ENCODE results near the gene XPNPEP3.

Gene XPNPEP3

DNA sequence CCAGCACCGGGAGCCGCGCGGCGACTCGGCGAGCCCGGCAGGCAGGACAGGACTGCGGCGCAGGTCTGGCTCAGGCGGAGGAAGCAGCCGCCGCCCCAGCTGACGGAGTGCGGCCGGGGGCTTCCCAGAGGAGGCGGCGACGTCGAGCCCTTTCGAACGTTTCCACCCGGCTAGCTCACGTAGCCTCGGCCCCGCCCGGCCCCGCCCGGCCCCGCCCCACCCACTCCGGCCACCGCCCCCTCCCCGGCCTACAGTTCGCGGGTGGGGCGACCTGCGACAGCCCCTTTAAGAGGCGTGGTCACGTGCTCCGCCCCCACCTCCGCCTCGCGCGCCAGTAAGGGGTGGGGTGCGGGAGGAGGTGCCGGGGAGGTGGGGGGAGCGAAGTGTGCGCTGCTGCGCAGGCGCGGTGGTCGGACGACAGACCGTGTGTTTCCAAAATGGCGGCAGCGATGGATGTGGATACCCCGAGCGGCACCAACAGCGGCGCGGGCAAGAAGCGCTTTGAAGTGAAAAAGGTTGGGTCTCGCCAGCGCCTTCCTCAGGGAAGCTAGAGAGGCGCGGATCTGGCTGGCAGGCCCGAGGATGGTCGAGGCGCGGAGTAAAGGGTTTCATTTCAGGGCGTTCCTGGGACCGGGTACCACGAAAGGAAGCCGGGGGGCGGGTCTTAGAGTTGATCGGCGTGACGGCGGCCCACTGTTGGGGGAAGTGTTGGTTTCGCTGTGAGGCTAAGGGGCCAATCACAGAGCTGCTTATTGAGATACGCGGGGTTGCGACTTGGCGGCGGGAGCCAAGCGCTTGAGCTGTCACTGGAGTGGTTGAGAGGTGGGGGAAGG, 94.2 kb downstream of the XPNPEP3 start, which contains the start of gene RBX1:
Gene RBX1, plus strand, starts transcription at position 417 of the 833 bp plus-strand sequence. Its CDS starts 21 bp downstream, at position 438.
- peak; percentile 99 to 100 (median 99) for DNase-seq

DNA sequence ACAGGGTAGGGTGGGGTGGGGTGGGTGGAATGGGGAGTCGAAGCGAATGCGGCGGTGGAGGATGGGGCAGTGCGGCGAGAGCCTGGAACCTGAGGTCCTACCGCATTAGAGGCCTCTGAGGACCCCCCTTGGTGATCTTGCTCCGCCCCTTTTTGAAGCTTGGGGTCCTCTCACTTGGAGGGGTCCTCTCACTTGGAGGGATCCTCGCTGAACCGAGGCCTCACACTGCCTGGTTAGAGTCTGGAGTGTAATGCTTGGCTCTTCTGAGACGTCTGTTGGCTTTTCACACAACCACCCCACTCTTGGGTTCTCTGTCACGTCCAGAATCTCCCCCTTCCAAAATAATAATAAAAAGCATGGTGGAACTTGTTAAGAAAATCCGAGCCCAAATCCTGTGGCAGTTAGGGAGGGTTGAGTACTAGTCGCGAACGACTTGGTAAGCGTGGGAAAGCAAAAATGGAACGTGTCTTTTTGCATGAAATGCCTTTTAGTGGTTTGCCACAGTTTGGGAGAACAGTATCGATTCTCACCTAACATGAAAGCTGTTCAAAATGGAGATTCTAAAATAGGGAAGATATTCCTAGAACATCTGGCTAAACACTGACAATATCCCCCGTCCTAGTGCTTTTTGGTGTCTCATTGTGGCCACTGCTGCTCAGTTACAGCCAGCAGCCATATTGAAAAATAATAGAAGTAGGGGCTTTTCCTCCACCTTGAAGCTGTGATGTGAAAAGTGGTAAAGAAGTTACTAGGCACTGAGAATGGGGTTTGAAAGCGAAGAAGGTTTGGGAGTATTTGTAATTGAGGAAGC, 95.1 kb downstream of the XPNPEP3 start:
- DNase-seq, result peak in 3 of 4 experiments; percentile 27 to 52 (median 33)

DNA sequence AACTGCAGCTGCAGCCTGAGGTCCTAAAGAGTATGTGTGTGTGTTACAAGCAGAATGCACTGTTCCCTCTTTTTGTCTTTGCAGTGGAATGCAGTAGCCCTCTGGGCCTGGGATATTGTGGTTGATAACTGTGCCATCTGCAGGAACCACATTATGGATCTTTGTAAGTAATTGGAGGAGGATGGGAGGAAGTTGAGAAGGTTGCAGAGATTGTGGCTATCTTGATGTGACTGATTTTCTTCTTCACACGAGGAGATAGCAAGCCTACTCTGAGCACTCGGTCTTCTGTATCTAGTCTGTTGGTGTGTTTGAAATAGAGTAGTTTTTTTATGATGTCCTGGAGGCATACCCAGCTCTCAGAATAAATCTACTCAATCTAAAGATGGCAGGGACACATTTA, 96.5 kb downstream of the XPNPEP3 start:
- no peak for DNase-seq

- DNase-seq, result no peak
Observed at GRCh38 chr22:40954113-40954512, 97.2 kb downstream of the XPNPEP3 start.

DNA sequence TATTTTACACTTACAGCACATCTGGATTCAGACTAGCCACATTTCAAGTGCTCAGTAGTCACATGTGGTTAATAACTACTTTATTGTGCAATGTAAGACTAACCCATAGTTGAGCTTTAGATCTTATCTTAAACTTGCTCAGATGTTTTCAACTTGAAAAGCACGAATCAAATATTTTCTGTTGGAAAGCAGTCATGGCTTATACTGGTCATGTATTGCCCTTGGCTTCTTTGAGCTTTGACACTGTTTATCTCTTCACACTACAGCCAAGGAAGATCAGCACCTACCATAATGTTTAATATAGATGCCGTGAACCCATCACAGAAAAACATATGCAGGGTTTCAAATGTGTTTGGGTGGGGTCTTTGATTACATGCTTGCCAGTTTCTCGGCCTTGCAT, 98.6 kb downstream of the XPNPEP3 start:
- no peak for DNase-seq

DNA sequence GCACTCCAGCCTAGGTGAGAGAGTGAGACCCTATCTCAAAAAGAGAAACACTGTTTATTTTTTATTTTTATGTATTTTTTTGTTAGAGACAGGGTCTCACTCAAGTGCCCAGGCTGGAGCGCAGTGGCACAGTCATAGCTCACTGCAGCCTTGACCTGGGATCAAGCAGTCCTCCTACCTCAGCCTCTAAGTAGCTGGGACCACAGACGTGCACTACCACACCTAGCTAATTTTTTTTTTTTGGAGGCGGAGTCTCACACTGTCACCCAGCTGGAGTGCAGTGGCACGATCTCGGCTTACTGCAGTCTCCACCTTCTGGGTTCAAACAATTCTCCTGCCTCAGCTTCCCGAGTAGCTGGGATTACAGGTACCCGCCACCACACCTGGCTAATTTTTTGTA, 100.7 kb downstream of the XPNPEP3 start:
- DNase-seq, result no peak

DNA sequence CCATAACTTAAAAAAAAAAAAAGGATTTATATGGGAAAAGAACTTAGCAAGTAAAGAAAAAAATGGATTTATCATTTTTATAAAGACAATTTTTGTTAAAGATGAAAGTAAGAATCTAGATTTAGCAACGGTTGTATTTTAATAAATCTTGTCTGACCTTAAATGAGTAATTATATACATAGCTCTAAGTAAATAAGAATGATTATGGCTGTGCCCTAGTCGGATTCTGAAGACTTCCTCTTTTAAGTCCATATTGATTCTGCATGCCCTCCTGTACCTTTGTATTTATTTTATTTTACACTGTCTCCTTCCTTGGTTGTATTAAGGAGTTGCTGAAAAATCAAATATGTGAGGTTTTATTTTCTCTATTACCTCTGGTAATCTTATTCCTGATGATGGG, 101.4 kb downstream of the XPNPEP3 start:
- DNase-seq, result no peak

DNA sequence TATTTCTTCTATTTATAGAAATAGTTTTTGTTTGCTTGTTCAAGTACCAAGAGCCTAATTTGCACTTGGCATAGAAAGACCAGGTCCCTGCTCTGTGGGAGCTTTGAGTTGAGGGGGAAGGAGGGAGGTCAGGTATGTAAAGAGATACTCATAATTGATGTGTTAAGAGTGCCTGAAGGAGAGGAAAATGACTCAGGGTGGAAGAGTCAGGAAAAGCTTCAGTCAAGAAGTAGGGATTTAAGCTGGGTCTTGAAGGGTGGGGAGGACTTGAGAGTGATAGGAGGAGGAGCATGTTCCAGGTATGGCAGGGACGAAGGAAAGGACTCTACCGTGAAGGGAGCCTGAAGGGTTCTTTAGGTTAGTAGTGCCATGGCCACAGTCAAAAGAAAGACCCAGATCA, 103.2 kb downstream of the XPNPEP3 start:
- DNase-seq, result no peak

DNA sequence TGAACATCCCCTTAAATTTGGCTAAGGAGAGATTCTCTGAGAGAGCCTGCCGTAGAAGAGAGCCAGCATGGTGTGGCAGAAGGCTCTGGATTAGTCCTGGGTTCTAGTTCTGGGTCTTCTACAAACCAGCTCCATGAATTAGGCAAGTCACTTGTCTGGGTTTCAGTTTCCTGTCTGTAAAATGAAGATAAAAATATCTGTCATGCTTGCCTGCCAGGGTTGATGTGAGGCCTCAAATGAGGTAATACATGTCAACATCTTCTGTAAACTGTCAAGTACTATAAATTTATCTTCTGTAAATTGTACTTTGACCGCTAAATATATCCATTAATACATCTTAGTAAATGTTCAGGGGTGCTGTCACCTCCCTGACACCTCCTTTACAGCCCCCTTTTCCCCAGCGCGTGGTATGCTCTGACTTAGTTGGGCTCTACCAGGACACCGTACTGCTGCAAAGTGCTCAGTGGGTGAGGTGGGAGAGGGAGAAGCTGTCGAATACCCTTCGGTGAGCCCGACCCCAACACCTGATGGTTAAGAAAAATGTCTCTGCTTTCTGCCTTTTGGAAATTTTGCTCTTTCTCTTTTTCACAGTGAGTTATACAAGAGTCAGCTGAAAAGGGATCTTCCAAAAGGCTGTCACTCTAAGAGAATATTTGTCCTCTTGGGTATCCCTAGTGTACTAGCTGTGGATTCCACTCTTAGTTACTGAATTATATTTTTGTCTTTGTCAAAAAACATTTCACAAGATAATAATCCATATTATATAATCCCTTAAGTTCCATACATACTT, 109.2 kb downstream of the XPNPEP3 start:
- peak; percentile 42 to 67 (median 54) for DNase-seq

DNA sequence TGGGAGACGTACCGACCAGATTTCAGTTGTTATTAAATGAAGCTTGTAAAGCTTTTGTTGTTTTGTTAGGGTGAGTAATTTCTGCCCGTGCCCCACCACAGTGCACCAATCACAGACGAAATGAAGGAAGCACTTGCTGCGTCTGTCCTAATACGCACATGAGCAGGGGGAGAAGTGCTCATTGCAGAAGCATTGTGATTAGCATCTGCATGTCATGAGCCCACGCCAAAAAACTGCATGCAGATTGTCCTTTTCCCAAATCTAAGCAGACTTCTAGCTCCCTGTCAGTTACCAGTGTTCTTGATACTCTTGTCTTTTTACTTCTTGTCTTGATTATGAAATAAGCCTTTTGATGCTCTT, 109.8 kb downstream of the XPNPEP3 start:
- DNase-seq, result peak; percentile 77 to 91 (median 86)

- peak; percentile 70 to 82 (median 78) for DNase-seq
Observed at GRCh38 chr22:40967111-40967760, 110.3 kb downstream of the XPNPEP3 start.

GRCh38 chr22:40972587-40972986, 115.6 kb downstream of the XPNPEP3 start:
- no peak for DNase-seq

DNA sequence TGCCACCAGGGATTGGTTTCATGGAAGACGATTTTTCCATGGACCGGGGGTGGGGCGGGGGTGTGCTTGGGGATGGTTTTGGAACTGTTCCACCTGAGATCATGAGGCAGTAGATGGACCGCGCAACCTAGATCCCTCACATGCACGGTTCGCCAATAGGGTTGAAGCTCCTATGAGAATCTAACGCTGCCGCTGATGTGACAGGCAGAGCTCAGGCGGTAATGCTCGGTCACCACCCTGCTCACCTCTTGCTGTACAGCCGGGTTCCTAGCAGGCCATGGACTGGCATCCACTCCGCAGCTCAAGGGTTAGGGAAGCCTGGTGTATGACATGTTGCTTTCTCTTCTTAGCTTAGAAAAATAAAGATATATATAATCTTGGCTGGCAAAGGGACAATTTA, 116.2 kb downstream of the XPNPEP3 start:
- no peak for DNase-seq

DNA sequence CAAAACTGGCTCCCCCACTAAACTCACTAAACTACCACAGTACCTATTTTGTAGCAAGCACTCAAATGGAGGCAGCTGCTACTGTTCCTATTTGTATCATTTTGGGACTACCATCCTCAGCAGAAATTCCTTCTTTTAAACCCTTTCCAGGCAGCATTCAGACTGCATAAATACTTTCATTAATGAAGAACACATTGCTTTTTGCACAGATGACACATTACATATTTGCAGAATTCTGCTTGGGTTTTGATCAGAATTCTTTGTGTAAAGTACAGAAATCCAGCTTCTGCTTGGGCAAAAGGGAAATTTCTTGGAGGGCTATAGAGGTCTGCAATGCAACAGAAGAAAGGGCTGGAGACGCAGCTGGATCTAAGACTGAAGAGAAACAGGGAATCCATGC, 118.4 kb downstream of the XPNPEP3 start:
- DNase-seq, result no peak

DNA sequence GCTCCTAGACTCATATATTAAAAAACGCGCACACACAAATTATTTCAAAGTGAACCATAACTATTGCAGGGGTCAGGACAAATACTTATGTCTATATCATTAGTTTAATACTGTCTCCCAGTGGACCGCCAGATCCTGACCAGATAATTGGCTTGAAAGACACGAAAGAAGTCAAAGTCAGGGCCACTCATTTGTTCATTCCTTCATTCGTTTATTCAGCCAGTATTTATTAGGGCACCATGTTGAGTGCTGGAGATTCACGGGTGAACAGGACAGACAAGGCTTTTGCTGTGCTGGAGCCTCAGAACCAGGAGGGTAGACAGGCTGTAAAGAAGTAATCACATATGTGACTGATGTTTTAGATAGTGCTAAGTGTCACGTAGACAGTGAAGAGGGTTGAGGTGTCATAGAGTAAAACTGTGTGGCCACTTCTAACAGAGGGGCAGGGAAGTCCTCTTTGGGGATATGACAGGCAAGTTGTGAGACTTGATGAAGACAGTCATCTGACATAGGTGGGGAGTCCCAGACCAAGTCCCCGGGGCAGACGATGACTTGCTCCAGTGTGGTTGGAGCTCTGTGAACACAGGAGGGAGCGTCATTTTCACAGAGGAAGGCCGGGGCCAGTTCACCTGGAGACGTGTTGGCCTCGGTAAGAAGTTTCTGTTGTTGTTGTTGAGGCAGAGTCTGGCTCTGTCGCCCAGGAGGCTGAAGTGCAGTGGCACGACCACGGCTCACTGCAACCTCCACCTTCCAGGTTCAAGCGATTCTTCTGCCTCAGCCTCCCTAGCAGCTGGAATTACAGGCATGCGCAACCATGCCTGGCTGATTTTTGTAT, 120.1 kb downstream of the XPNPEP3 start:
- no peak for DNase-seq

DNA sequence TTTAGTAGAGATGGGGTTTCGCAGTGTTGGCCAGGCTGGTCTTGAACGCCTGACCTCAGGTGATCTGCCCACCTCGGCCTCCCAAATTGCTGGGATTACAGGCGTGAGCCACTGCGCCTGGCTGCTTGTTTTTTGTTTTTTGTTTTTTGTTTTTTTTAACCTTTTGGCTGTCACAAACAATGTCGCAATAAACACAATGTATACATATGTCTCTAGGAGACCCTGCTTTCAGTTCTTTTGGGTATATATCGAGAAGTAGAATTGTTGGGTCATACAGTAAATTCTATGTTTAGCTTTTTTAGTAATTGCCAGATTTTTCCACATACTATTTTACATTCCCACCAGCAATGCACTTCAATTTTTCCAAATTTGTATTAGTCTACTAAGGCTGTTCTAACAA, 122.2 kb downstream of the XPNPEP3 start:
- no peak for DNase-seq

DNA sequence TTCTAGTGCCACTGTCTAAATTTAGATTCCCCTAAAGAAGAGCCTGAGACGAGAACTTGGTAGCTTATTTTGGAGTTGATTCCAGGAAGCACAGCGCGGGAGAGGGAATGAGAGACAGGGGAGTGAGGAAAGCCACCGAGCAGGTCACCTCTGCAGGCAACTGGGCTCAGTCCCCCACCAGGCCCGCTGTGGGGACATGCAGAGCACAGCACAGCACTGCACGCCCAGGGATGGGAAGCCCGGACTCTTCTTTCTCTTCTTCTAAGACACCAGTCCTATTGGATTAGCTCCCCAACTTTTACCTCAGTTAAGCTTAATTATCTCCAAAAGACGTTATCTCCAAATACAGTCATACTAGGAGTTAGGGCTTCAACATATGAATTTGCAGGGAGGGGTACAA, 122.9 kb downstream of the XPNPEP3 start:
- DNase-seq, result no peak
